Testis (tissue), 2 donors: ENCODE data around the gene KIF1C.

Experiments
- POLR2A ChIP-seq: fragments of 450-650 bp; IDR thresholded peaks from one replicate; pipeline ENCODE4 v1.6.1; 2017; ENCODE audit warnings: antibody characterized with exemption, mild to moderate bottlenecking, moderate library complexity
- TF ChIP-seq, protein P1 (sequence below), 3 experiments: fragments of 450-650 bp in 2 of 3; fragments of 200-600 bp in 1 of 3; sonication (generic) in 1 of 3; IDR thresholded peaks; one replicate each; pipeline ENCODE4 v1.5.1; 2016 to 2019; ENCODE audit warnings: antibody characterized with exemption in 3 of 3, mild to moderate bottlenecking in 2 of 3, moderate library complexity in 1 of 3

DNA sequence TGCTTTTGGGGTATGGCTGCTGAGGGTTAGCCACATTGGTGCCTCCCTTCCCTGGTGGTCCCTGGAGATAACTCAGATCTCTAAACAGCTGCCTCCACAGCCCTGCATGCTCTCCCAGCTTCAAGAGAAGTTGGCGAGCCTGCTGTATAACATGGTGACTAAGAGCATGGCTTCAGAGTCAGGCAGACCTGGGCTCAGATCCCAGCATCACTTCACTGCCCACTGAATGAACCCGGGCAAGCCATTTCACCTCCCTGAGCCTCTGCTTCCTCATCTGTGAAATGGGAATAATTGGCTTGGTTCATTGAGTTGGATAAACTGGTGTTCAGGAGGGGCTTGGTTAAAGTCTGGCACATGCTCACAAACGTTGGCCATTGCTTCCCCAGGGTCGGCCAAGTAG lies 16.6 kb downstream of the KIF1C start:
- TF ChIP-seq POLR2A, result no peak
- TF ChIP-seq, protein P1, sequence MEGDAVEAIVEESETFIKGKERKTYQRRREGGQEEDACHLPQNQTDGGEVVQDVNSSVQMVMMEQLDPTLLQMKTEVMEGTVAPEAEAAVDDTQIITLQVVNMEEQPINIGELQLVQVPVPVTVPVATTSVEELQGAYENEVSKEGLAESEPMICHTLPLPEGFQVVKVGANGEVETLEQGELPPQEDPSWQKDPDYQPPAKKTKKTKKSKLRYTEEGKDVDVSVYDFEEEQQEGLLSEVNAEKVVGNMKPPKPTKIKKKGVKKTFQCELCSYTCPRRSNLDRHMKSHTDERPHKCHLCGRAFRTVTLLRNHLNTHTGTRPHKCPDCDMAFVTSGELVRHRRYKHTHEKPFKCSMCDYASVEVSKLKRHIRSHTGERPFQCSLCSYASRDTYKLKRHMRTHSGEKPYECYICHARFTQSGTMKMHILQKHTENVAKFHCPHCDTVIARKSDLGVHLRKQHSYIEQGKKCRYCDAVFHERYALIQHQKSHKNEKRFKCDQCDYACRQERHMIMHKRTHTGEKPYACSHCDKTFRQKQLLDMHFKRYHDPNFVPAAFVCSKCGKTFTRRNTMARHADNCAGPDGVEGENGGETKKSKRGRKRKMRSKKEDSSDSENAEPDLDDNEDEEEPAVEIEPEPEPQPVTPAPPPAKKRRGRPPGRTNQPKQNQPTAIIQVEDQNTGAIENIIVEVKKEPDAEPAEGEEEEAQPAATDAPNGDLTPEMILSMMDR (IDR thresholded peaks at IDR 0.05), result no peak
